CD4-positive, alpha-beta T cell treated with Interleukin-17A for 1 hour (primary cell): ENCODE measurements around the gene RETREG1.
A peak's percentile ranks its signal among the peaks of the same experiment; 100 is the strongest.
"Not testable (repeated sequence)": the region's sequence is repeated elsewhere in the genome, so short reads cannot be mapped to it uniquely, and the experiment has no call there.

ENCODE experiments used
- DNase-seq: peaks from one replicate; pipeline ENCODE4 v3.0.0-alpha.2; 2020

The RETREG1 gene

GRCh38 chr5:16550316-16550952, 66.4 kb downstream of the RETREG1 start:
- peak; percentile 19 for DNase-seq

- no peak for DNase-seq
Observed at GRCh38 chr5:16549491-16550206, 67.1 kb downstream of the RETREG1 start.

- DNase-seq, result no peak
Observed at GRCh38 chr5:16548812-16549211, 68.0 kb downstream of the RETREG1 start.

- DNase-seq, result no peak
Observed at GRCh38 chr5:16548115-16548514, 68.7 kb downstream of the RETREG1 start.

GRCh38 chr5:16547200-16547842, 69.5 kb downstream of the RETREG1 start:
- no peak for DNase-seq

- no peak for DNase-seq
Observed at GRCh38 chr5:16546732-16547131, 70.1 kb downstream of the RETREG1 start.

GRCh38 chr5:16544607-16545374, 72.0 kb downstream of the RETREG1 start:
- DNase-seq, result no peak

GRCh38 chr5:16543206-16543605, 73.6 kb downstream of the RETREG1 start:
- not testable (repeated sequence) for DNase-seq

GRCh38 chr5:16542236-16542635, 74.6 kb downstream of the RETREG1 start:
- DNase-seq, result no peak

GRCh38 chr5:16541592-16541991, 75.2 kb downstream of the RETREG1 start:
- not testable (repeated sequence) for DNase-seq

- no peak for DNase-seq
Observed at GRCh38 chr5:16540421-16540820, 76.4 kb downstream of the RETREG1 start.

- no peak for DNase-seq
Observed at GRCh38 chr5:16539169-16539666, 77.6 kb downstream of the RETREG1 start.

GRCh38 chr5:16538006-16538405, 78.8 kb downstream of the RETREG1 start:
- no peak for DNase-seq

GRCh38 chr5:16536818-16537217, 80.0 kb downstream of the RETREG1 start:
- DNase-seq, result no peak

- DNase-seq, result no peak
Observed at GRCh38 chr5:16536246-16536645, 80.6 kb downstream of the RETREG1 start.

- no peak for DNase-seq
Observed at GRCh38 chr5:16534280-16534679, 82.5 kb downstream of the RETREG1 start.

- no peak for DNase-seq
Observed at GRCh38 chr5:16531063-16531648, 85.6 kb downstream of the RETREG1 start.

- no peak for DNase-seq
Observed at GRCh38 chr5:16529306-16529705, 87.5 kb downstream of the RETREG1 start.

GRCh38 chr5:16528382-16529110, 88.3 kb downstream of the RETREG1 start:
- no peak for DNase-seq

GRCh38 chr5:16525651-16526050, 91.1 kb downstream of the RETREG1 start:
- DNase-seq, result no peak

- no peak for DNase-seq
Observed at GRCh38 chr5:16524286-16524685, 92.5 kb downstream of the RETREG1 start.
